HG03571 (cell line): Measurements from ENCODE around the gene LAG3.

ENCODE experiments used
- ATAC-seq: cut with Tn5 transposase; IDR thresholded peaks from one replicate; pipeline ENCODE4 v1.9.1; 2021; ENCODE audit not compliant: unreplicated experiment

The LAG3 gene

GRCh38 chr12:6771091-6771495 is 1.2 kb upstream of the LAG3 start:
- ATAC-seq: no peak

- ATAC-seq: no peak
Measured at GRCh38 chr12:6771509-6772330, 600 bp upstream of the LAG3 start.

- no peak for ATAC-seq
Measured at GRCh38 chr12:6772726-6773589, 638 bp downstream of the LAG3 start.

GRCh38 chr12:6773590-6774351 is 1.5 kb downstream of the LAG3 start:
- no peak for ATAC-seq

- ATAC-seq: no peak
Measured at GRCh38 chr12:6774499-6775062, 2.3 kb downstream of the LAG3 start.

- no peak for ATAC-seq
Measured at GRCh38 chr12:6775185-6776174, 3.2 kb downstream of the LAG3 start.

GRCh38 chr12:6777386-6777785 is 5.1 kb downstream of the LAG3 start:
- no peak for ATAC-seq

- ATAC-seq: no peak
Measured at GRCh38 chr12:6778217-6778573, 5.9 kb downstream of the LAG3 start.

- ATAC-seq: no peak
Measured at GRCh38 chr12:6778574-6779550, 6.5 kb downstream of the LAG3 start.

GRCh38 chr12:6779708-6780432 is 7.5 kb downstream of the LAG3 start:
- no peak for ATAC-seq

- no peak for ATAC-seq
Measured at GRCh38 chr12:6780573-6780972, 8.3 kb downstream of the LAG3 start.

- ATAC-seq: no peak
Measured at GRCh38 chr12:6782119-6782518, 9.8 kb downstream of the LAG3 start.

- no peak for ATAC-seq
Measured at GRCh38 chr12:6782850-6783566, 10.7 kb downstream of the LAG3 start.

GRCh38 chr12:6783828-6784227 is 11.5 kb downstream of the LAG3 start:
- ATAC-seq: no peak

GRCh38 chr12:6784296-6784695 is 12.0 kb downstream of the LAG3 start:
- no peak for ATAC-seq

GRCh38 chr12:6784761-6785160 is 12.4 kb downstream of the LAG3 start:
- ATAC-seq: no peak

GRCh38 chr12:6786416-6787094 is 14.2 kb downstream of the LAG3 start:
- no peak for ATAC-seq
